Pancreas (tissue), 10 donors: ENCODE data around the gene MUC5AC. TPM values are rescaled to one million over a fixed set of nuclear protein-coding genes. Genes with fewer than 3 reads are reported as not detected.

Experiments used
- ATAC-seq, 4 donors: fragments of 200-7000 bp; cut with Tn5 transposase; one replicate each; pipeline versions ENCODE4 v1.8.0 to v1.9.1; 2020; ENCODE audit warnings: mild to moderate bottlenecking in 4 of 4, moderate library complexity in 4 of 4
- DNase-seq, 6 donors: peaks; one replicate each; pipeline ENCODE4 v3.0.0-alpha.2; 2020
- FAIRE-seq: peaks from 2 replicates; lab custom pipeline; 2012; peaks lifted over from hg19 to GRCh38; lab: Jason Lieb, UNC
- H3K27ac ChIP-seq, 4 donors: fragments of 200-600 bp; sonication (generic); 1 replicate in 3 of 4; 2 replicates in 1 of 4; pipeline versions ENCODE4 v1.5.0 to v1.8.0; 2020
- H3K27me3 ChIP-seq, 4 donors: fragments of 200-600 bp; one replicate each; pipeline ENCODE4 v1.8.0; 2021
- H3K36me3 ChIP-seq, 3 donors: fragments of 200-600 bp; sonication (generic) in 1 of 3; one replicate each; pipeline versions ENCODE4 v1.5.0 to v1.8.0; 2020 to 2021
- H3K4me1 ChIP-seq, 3 donors: fragments of 200-600 bp; one replicate each; pipeline ENCODE4 v1.8.0; 2021
- H3K4me3 ChIP-seq, 4 donors: fragments of 200-600 bp; sonication (generic) in 2 of 4; one replicate each; pipeline versions ENCODE4 v1.5.0 to v1.8.0; 2020 to 2021
- H3K9me3 ChIP-seq, 4 donors: fragments of 200-600 bp; one replicate each; pipeline ENCODE4 v1.8.0; 2021
- CTCF ChIP-seq, 4 donors: fragments of 200-600 bp; sonication (generic) in 3 of 4; IDR thresholded peaks; one replicate each; pipeline versions ENCODE4 v1.5.0 to v1.8.0; 2021; ENCODE audit warnings: antibody characterized with exemption in 4 of 4
- WGBS, 2 donors: extraction: QIAGEN DNeasy Blood & Tissue Kit; methylation state at CpG; one replicate each; pipeline ENCODE4 v1.1.7; 2013; 5-methylcytosine and 5-hydroxymethylcytosine counted together
- intact Hi-C, 3 donors: fragments of 100-400 bp; cut with DNase I; formaldehyde crosslinking; loops; one replicate each; pipeline versions ENCODE4 v1.11.1 to v1.14.2; 2022
- polyA plus RNA-seq, 2 donors: library from polyadenylated mRNA; stranded (reverse); fragments of 200-250 nt; gene quantifications; one replicate each; pipeline ENCODE4 v1.2.3, GENCODE V29; 2013
- total RNA-seq, 6 donors: library from RNA; stranded (reverse); fragmentation: NEBNext Ultra II Directional in 4 of 6; extraction: Animal tissue kit (Norgen Biotek cat#: 25700) in 4 of 6; gene quantifications; one replicate each; pipeline versions ENCODE4 v1.2.1 to v1.2.4, GENCODE V29; 2021 to 2023
- donor health status: healthy with polysubstance abuse.
- donor health status: DM: no; HTN: no; CAD: no; lungs with moderate emphysema.
- donor health status: DM: no; HTN: no; CAD: no.
- donor health status: control.
- donor health status: control.
- donor health status: Bipolar disorder and iron deficiency.
- donor health status: DM: yes; HTN: yes; CAD: no.
- donor health status: DM: no; HTN: no; CAD: no.
- donor health status: DM: no; HTN: no; CAD: no.
- donor health status: DM: yes; HTN: yes; CAD: no.

Gene MUC5AC
- total and polyA plus RNA-seq, 8 donors: 0.02 to 4.2 (median 0.04) TPM; not detected in 5

DNA sequence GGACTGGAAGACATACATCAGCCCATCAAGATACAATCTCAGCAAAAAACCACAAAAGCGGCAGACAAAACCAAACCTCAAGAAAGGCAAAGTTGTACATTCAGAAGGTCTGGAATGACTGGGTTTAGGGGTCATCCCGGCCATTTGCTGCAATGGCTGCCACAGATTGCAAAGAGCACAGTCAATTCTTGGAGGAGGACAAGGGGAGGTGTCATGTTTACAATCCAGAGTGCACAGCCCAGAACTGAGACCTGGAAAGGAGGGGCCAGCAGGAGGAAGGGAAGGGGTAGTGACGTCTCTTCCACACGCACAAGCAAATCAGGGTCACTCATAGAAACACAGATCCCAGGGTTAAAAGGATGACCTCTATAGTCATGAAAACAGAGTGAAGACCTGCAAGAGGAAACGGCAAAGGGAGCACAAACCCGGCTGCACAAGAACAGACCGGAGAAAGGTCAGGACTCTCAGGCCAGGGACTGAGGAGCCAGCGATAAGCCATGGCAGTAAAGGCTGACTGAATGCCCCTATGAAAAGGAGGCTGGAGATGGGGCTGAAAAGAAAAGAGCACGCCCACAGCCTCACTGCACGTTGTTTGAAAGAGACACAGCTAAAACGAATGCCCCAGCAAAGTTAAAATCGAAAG, 18.2 kb upstream of the MUC5AC start:
- no peaks in the 10 kb centered on the region for H3K9me3 ChIP-seq
- H3K27me3 ChIP-seq: no peaks in the 10 kb centered on the region
- no peaks in the 10 kb centered on the region for H3K36me3 ChIP-seq
- no peak for ATAC-seq
- H3K4me1 ChIP-seq: no peaks in the 10 kb centered on the region
- no peak for TF ChIP-seq CTCF (IDR thresholded peaks at IDR 0.05)
- H3K4me3 ChIP-seq: no peak overlapping the region
- H3K27ac ChIP-seq: no peak overlapping the region
- no peak for FAIRE-seq
- 39 to 45% methylated on average over 12 of the region's 12 CpGs for WGBS, 2 donors
- intact Hi-C loops: no loop called here
- no peak for DNase-seq

- H3K27me3 ChIP-seq: no peaks in the 10 kb centered on the region
- no peak for ATAC-seq
Observed at GRCh38 chr11:1140642-1141490, 16.9 kb upstream of the MUC5AC start.

GRCh38 chr11:1146365-1146764, 11.4 kb upstream of the MUC5AC start:
- no peaks in the 10 kb centered on the region for H3K9me3 ChIP-seq
- FAIRE-seq: no peak
- intact Hi-C loops: no loop called here
- 87 to 89% methylated on average over 21 of the region's 21 CpGs for WGBS, 2 donors
- H3K36me3 ChIP-seq: no peaks in the 10 kb centered on the region
- no peak for TF ChIP-seq CTCF (IDR thresholded peaks at IDR 0.05)
- peak in 1 of 6 donors; percentile 17 for DNase-seq
- H3K27ac ChIP-seq: no peak overlapping the region
- H3K4me3 ChIP-seq: no peak overlapping the region
- no peak for ATAC-seq
- H3K4me1 ChIP-seq: no peaks in the 10 kb centered on the region
- no peaks in the 10 kb centered on the region for H3K27me3 ChIP-seq

More at GRCh38 chr11:1140642-1141490, 16.9 kb upstream of the MUC5AC start:
- peak in 1 of 6 donors; percentile 21 for DNase-seq
- H3K4me1 ChIP-seq: no peaks in the 10 kb centered on the region
- TF ChIP-seq CTCF (IDR thresholded peaks at IDR 0.05): no peak
- no peak overlapping the region for H3K27ac ChIP-seq
- H3K4me3 ChIP-seq: no peak overlapping the region
- no peak for FAIRE-seq
- intact Hi-C loops: no loop called here
- no peaks in the 10 kb centered on the region for H3K36me3 ChIP-seq
- 68 to 73% methylated on average over 18 of the region's 18 CpGs for WGBS, 2 donors
- H3K9me3 ChIP-seq: no peaks in the 10 kb centered on the region

DNA sequence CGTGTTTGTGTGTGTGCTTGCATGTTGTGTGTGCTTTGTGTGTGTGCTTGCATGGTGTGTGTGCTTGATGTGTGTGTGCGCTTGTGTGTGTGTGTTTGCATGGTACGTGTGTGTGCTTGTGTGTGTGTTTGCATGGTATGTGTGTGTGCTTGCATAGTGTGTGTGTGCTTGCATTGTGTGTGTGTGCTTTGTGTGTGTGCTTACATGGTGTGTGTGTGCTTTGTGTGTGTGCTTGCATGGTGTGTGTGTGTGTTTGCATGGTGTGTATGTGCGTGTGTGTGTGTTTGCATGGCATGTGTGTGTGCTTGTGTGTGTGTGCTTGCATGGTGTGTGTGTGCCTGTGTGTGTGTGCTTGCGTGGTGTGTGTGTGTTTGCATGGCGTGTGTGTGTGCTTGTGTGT, 10.0 kb upstream of the MUC5AC start:
- intact Hi-C loops: no loop called here
- no peaks in the 10 kb centered on the region for H3K4me1 ChIP-seq
- no peak overlapping the region for H3K27ac ChIP-seq
- TF ChIP-seq CTCF (IDR thresholded peaks at IDR 0.05): no peak
- FAIRE-seq: no peak
- no peaks in the 10 kb centered on the region for H3K36me3 ChIP-seq
- no peaks in the 10 kb centered on the region for H3K9me3 ChIP-seq
- DNase-seq: no peak
- ATAC-seq: no peak
- no peaks in the 10 kb centered on the region for H3K27me3 ChIP-seq
- H3K4me3 ChIP-seq: no peak overlapping the region
- 79 to 84% methylated on average over 6 of the region's 6 CpGs for WGBS, 2 donors
